ENCODE results near the gene CHRM1. TPM values are rescaled to one million over a fixed set of nuclear protein-coding genes. Genes with fewer than 3 reads are reported as not detected.

Gene CHRM1
- total RNA-seq, 2 donors from 2014 or later: not detected

GRCh38 chr11:62889126-62889483 is 32.1 kb downstream of the CHRM1 start:
- Mint-ChIP-seq H3K9me3 (no peaks in the 10 kb centered on the region), H3K36me3 (peaks cover 31 to 44% of the 10 kb centered on the region in 2 donors), H3K27ac (peak overlapping the region; percentile 29 to 91)
- peak in 1 of 2 donors; percentile 3 for ATAC-seq
- DNase-seq (ENCODE audit: low spot score in 2 of 2): no peak

GRCh38 chr11:62888406-62888805 is 32.8 kb downstream of the CHRM1 start:
- Mint-ChIP-seq H3K36me3 (peaks cover 38 to 51% of the 10 kb centered on the region in 2 donors), H3K9me3 (no peaks in the 10 kb centered on the region), H3K27ac (no peak overlapping the region)
- ATAC-seq (no peak), DNase-seq (ENCODE audit: low spot score in 2 of 2) (no peak)

DNA sequence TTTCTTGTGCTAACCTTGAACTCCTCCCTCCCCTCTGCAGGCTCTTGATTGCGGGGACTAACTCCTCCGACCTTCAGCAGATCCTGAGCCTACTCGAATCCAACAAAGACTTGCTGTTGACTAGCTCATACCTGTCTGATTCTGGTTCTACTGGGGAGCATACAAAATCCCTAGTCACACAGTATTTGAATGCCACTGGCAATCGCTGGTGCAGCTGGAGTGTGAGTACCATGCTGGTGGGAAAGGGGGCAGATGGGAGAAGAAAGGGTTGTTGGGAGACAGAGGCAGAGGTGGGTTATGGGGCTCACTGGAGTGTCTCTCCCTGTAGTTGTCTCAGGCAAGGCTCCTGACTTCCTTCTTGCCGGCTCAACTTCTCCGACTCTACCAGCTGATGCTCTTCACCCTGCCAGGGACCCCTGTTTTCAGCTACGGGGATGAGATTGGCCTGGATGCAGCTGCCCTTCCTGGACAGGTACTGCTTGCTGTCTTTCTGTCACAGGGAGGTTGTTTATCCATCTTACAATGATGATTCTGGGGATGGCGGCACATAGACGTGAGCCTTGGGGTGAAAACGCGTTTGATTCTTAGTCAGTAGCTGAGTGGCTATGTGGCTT is 35.9 kb downstream of the CHRM1 start:
- DNase-seq (ENCODE audit: low spot score in 2 of 2) (no peak), ATAC-seq (no peak)
- no peaks in the 10 kb centered on the region for H3K9me3 Mint-ChIP-seq
- peak overlapping the region; percentile 18 to 94 for H3K27ac Mint-ChIP-seq
- H3K36me3 Mint-ChIP-seq: peaks cover 70 to 83% of the 10 kb centered on the region in 2 donors

GRCh38 chr11:62883673-62884072 is 37.5 kb downstream of the CHRM1 start:
- H3K36me3 Mint-ChIP-seq: peaks cover 73 to 85% of the 10 kb centered on the region in 2 donors
- no peak for DNase-seq (ENCODE audit: low spot score in 2 of 2)
- no peaks in the 10 kb centered on the region for H3K9me3 Mint-ChIP-seq
- H3K27ac Mint-ChIP-seq: peak overlapping the region; percentile 92 to 95
- no peak for ATAC-seq

- Mint-ChIP-seq H3K9me3 (no peaks in the 10 kb centered on the region), H3K27ac (peak overlapping the region; percentile 92 to 100), H3K36me3 (peaks cover 67 to 78% of the 10 kb centered on the region in 2 donors)
- no peak for DNase-seq (ENCODE audit: low spot score in 2 of 2)
- ATAC-seq: no peak
Measured at GRCh38 chr11:62882788-62883501, 38.2 kb downstream of the CHRM1 start.

GRCh38 chr11:62882431-62882749 is 38.8 kb downstream of the CHRM1 start:
- H3K36me3 Mint-ChIP-seq: peaks cover 68 to 75% of the 10 kb centered on the region in 2 donors
- no peak for DNase-seq (ENCODE audit: low spot score in 2 of 2)
- ATAC-seq: no peak
- peak overlapping the region; percentile 92 to 100 for H3K27ac Mint-ChIP-seq
- H3K9me3 Mint-ChIP-seq: no peaks in the 10 kb centered on the region

DNA sequence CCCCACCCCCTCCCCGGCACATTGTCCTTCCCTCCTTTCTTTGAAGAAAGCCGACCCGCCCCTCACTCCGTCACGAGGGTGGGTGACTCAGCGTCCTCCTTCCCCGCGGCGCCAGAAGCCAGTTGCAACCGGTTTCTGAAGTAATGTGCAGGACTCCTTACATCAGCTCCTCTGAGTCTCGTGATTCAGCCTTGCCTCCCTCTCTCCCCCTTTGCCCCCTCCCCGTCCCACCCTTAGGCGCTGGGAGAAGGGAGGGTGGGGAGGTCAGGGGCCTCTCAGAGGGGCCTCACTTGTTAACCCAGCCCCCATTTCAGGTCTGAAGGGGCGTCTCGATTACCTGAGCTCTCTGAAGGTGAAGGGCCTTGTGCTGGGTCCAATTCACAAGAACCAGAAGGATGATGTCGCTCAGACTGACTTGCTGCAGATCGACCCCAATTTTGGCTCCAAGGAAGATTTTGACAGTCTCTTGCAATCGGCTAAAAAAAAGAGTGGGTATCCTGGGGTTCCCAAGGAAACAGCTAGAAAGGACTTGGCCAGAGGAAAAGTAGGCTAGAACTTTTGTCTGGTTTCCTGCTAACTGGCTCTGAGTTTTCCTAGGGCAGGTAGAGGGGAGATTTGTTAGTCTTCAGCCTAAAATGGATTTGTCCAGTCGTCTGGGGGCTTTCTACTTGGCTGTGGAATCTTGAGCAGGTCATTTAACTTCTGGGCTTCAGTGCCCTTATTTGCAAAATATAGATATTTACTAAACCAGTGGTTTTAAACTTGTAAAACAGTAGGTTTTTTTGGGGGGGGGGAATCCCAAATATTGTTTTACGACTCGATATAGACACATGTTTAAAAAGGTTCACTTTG is 39.4 kb downstream of the CHRM1 start:
- Mint-ChIP-seq H3K36me3 (peaks cover 65 to 75% of the 10 kb centered on the region in 2 donors), H3K9me3 (no peaks in the 10 kb centered on the region), H3K27ac (peak overlapping the region; percentile 92 to 100)
- peak; percentile 73 to 81 for ATAC-seq
- peak; percentile 87 to 93 for DNase-seq (ENCODE audit: low spot score in 2 of 2)

GRCh38 chr11:62880803-62881578 is 40.2 kb downstream of the CHRM1 start, which contains the start of gene SLC3A2:
Gene SLC3A2, plus strand, starts transcription at chr11:62880896. Its CDS starts 128 bp downstream, at chr11:62881024.
- no peaks in the 10 kb centered on the region for H3K9me3 Mint-ChIP-seq
- H3K27ac Mint-ChIP-seq: peak within 1 kb of the TSS; percentile 92 to 100
- peak; percentile 79 to 82 for ATAC-seq
- peaks cover 62 to 76% of the 10 kb centered on the region in 2 donors for H3K36me3 Mint-ChIP-seq
- DNase-seq (ENCODE audit: low spot score in 2 of 2): peak; percentile 84 to 88

GRCh38 chr11:62880231-62880802 is 40.8 kb downstream of the CHRM1 start:
- ATAC-seq: peak; percentile 30 to 35
- Mint-ChIP-seq H3K9me3 (no peaks in the 10 kb centered on the region), H3K36me3 (peaks cover 56 to 71% of the 10 kb centered on the region in 2 donors), H3K27ac (peak overlapping the region; percentile 92 to 100)
- DNase-seq (ENCODE audit: low spot score in 2 of 2): peak in 1 of 2 donors; percentile 52

DNA sequence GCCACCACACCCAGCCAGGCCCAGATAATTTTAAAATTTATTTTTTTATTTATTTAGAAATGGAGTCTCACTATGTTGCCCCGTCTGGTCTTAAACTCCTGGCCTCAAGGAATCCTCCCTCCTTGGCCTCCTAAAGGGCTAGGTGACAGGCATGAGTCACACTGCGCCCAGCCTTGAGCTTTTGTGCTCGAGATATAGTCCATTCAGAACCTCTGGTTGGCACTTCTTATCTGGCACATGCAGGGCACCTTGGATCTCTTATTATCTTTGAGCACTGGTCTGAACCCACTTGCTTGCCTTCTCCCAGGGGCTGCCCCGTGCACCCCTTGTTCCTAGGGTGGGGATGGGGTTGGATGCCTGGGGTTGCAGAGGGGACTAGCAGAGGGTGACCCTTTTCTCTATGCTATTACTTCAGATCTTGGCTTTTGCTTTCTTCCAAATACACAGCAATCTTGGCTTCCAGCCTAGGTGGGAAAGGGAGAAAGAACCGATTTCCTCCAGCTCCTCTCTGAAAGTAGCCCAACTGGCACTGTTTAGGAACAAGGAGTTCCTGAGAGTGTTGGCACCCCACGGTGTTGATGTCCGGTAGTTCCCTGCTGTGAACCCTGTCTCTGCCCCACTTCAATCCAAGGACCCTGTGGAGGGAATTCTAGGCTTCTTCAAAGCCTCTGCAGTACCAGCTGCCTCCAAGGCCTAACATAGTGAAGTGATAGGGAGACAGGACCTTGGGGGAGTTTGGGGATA is 41.8 kb downstream of the CHRM1 start:
- no peaks in the 10 kb centered on the region for H3K9me3 Mint-ChIP-seq
- DNase-seq (ENCODE audit: low spot score in 2 of 2) (no peak), ATAC-seq (no peak)
- H3K36me3 Mint-ChIP-seq: peaks cover 50 to 64% of the 10 kb centered on the region in 2 donors
- peak overlapping the region; percentile 92 to 100 for H3K27ac Mint-ChIP-seq

DNA sequence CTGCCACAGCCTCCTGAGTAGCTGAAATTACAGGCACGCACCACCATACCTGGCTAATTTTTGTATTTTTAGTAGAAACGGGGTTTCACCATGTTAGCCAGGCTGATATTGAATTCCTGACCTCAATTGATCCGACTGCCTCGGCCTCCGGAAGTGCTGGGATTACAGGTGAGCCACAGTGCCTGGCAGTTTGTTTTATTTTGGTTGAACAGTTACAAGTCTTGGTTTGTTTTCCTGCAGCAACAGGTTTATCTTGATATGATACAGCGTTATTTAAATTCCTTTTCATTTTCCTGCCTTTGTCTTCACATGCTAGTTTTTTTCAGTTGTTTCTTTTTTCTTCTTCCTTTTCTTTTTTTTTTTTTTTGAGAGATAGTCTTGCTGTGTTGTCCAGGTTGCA is 44.5 kb downstream of the CHRM1 start:
- no peak for ATAC-seq
- peaks cover 23 to 37% of the 10 kb centered on the region in 2 donors for H3K36me3 Mint-ChIP-seq

GRCh38 chr11:62875698-62876478 is 45.3 kb downstream of the CHRM1 start:
- no peak for DNase-seq (ENCODE audit: low spot score in 2 of 2)
- Mint-ChIP-seq H3K27ac (no peak overlapping the region), H3K9me3 (no peaks in the 10 kb centered on the region), H3K36me3 (peaks cover 15 to 28% of the 10 kb centered on the region in 2 donors)
- ATAC-seq: no peak

More for the DNA sequence above, 44.5 kb downstream of the CHRM1 start:
- H3K27ac Mint-ChIP-seq: no peak overlapping the region
- no peak for DNase-seq (ENCODE audit: low spot score in 2 of 2)
- H3K9me3 Mint-ChIP-seq: no peaks in the 10 kb centered on the region

DNA sequence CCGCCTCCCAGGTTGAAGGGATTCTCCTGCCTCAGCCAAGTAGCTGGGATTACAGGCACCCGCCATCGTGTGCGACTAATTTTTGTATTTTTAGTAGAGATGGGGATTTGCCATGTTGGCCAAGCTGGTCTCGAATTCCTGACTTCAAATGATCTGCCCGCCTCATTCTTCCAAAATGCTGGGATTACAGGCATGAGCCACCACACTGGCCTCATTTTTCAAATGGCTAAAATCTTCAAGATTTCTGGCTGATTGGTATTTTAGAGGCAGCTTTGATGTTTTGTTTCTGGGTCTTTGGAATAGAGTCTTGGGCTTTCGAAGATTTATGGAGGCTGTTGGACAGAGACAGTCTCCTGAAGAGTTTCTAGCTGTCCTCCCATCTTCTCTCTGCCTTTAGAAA is 46.3 kb downstream of the CHRM1 start:
- Mint-ChIP-seq H3K9me3 (no peaks in the 10 kb centered on the region), H3K36me3 (peaks cover 6 to 18% of the 10 kb centered on the region in 2 donors), H3K27ac (no peak overlapping the region)
- ATAC-seq: no peak
- DNase-seq (ENCODE audit: low spot score in 2 of 2): no peak

DNA sequence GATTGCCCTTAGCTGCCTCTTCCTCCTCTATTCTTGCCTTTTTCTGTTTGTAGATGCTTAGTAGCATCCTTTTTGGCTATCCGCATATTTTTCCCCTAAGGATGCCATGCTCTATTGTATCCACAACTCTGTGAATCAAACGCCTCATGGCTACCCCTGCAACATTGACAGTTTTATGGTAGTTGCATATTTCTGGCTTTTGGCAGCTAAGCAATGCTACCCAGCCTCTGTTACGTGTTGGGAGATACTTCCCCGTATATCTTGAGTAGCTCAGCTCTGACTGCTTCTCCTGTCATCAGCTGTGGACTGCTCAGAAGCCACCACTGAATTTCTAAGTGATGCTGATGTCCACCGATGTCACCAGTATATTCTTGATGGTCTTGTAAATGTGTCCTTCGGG is 55.5 kb downstream of the CHRM1 start:
- peak overlapping the region in 1 of 2 donors; percentile 2 for H3K27ac Mint-ChIP-seq
- DNase-seq (ENCODE audit: low spot score in 2 of 2) (no peak), ATAC-seq (no peak)
- H3K9me3 Mint-ChIP-seq: no peaks in the 10 kb centered on the region
- H3K36me3 Mint-ChIP-seq: peaks cover 4 to 7% of the 10 kb centered on the region in 2 donors
